ENCODE data around the gene NREP.

- no peak for TF ChIP-seq CTCF (IDR thresholded peaks at IDR 0.05 in 8 of 11, conservative IDR thresholded peaks at IDR 0.05 in 3 of 11)
- no peak for TF ChIP-seq POLR2AphosphoS5 (IDR thresholded peaks at IDR 0.05)
- no peak for TF ChIP-seq POLR2A (IDR thresholded peaks at IDR 0.05)
Observed at GRCh38 chr5:111752426-111752965, 4.5 kb downstream of the NREP start.

All from spleen (tissue), 7 donors.